Activated effector memory CD4-positive, alpha-beta T cell treated with anti-CD3 and anti-CD28 coated beads, Interleukin-2, amount 50 U/mL, for 16 hours (primary cell): ENCODE data around the gene LZTR1.
"Not testable (repeated sequence)": the region's sequence is repeated elsewhere in the genome, so short reads cannot be mapped to it uniquely, and the experiment has no call there.

Experiments
- DNase-seq: peaks from one replicate; pipeline ENCODE4 v3.0.0-alpha.2; 2020

Gene LZTR1

GRCh38 chr22:21020802-21021429, 38.8 kb downstream of the LZTR1 start:
- DNase-seq: no peak

GRCh38 chr22:21022507-21022906, 40.4 kb downstream of the LZTR1 start:
- DNase-seq: no peak

GRCh38 chr22:21022955-21023614, 41.0 kb downstream of the LZTR1 start:
- no peak for DNase-seq

- no peak for DNase-seq
Observed at GRCh38 chr22:21025266-21025665, 43.2 kb downstream of the LZTR1 start.

- no peak for DNase-seq
Observed at GRCh38 chr22:21025763-21026755, 44.0 kb downstream of the LZTR1 start.

GRCh38 chr22:21026783-21027692, 44.9 kb downstream of the LZTR1 start:
- DNase-seq: no peak

GRCh38 chr22:21028277-21029251, 46.5 kb downstream of the LZTR1 start:
- no peak for DNase-seq

- no peak for DNase-seq
Observed at GRCh38 chr22:21029486-21030025, 47.5 kb downstream of the LZTR1 start.

GRCh38 chr22:21030032-21030431, 47.9 kb downstream of the LZTR1 start:
- no peak for DNase-seq

- no peak for DNase-seq
Observed at GRCh38 chr22:21030621-21031544, 48.8 kb downstream of the LZTR1 start.

- DNase-seq: no peak
Observed at GRCh38 chr22:21031545-21032036, 49.5 kb downstream of the LZTR1 start.

- DNase-seq: no peak
Observed at GRCh38 chr22:21032037-21032867, 50.2 kb downstream of the LZTR1 start, which contains the start of gene SLC7A4. Gene SLC7A4 (minus strand): TSS chr22:21032561. CDS start chr22:21031812, 749 bp downstream.

- DNase-seq: no peak
Observed at GRCh38 chr22:21032868-21033688, 51.0 kb downstream of the LZTR1 start.

- DNase-seq: no peak
Observed at GRCh38 chr22:21033895-21034294, 51.8 kb downstream of the LZTR1 start.

GRCh38 chr22:21034989-21035388, 52.9 kb downstream of the LZTR1 start:
- DNase-seq: no peak

- no peak for DNase-seq
Observed at GRCh38 chr22:21038405-21038804, 56.3 kb downstream of the LZTR1 start.

- not testable (repeated sequence) for DNase-seq
Observed at GRCh38 chr22:21039158-21039557, 57.1 kb downstream of the LZTR1 start.

- no peak for DNase-seq
Observed at GRCh38 chr22:21041937-21042336, 59.8 kb downstream of the LZTR1 start.
